ENCODE results near the gene TMEM92.

The TMEM92 gene

GRCh38 chr17:50329716-50330115 lies 55.5 kb downstream of the TMEM92 start:
- no peak for DNase-seq

GRCh38 chr17:50330151-50330775 lies 56.0 kb downstream of the TMEM92 start:
- DNase-seq: no peak
